Osteoblast (primary cell): ENCODE measurements around the gene ATG7. TPM values are rescaled to one million over a fixed set of nuclear protein-coding genes. Genes with fewer than 3 reads are reported as not detected.

Experiments used
- DNase-seq: peaks from one replicate; pipeline ENCODE4 v3.0.0; 2011; ENCODE audit warnings: low spot score, mixed read lengths; ENCODE audit not compliant: insufficient read length; ENCODE audit errors: missing footprints
- H2AFZ ChIP-seq: 2 replicates; pipeline ENCODE4 v1.6.0; 2011; ENCODE audit warnings: mild to moderate bottlenecking, low read length
- H3K27ac ChIP-seq: 2 replicates; pipeline ENCODE4 v1.5.1; 2011; ENCODE audit warnings: mild to moderate bottlenecking, low read depth, low read length, moderate library complexity
- H3K27me3 ChIP-seq: 2 replicates; pipeline ENCODE4 v1.6.0; 2012; ENCODE audit warnings: mild to moderate bottlenecking, control low read depth, inconsistent platforms, low read length, moderate library complexity; ENCODE audit not compliant: insufficient read depth
- H3K36me3 ChIP-seq: 2 replicates; pipeline ENCODE4 v1.5.1; 2011; ENCODE audit warnings: mild to moderate bottlenecking, low read length, control low read depth, moderate library complexity; ENCODE audit not compliant: insufficient read depth
- H3K4me1 ChIP-seq: 2 replicates; pipeline ENCODE4 v1.5.1; 2011; ENCODE audit warnings: mild to moderate bottlenecking, low read length, control low read depth, moderate library complexity; ENCODE audit not compliant: insufficient read depth
- H3K4me2 ChIP-seq: 2 replicates; pipeline ENCODE4 v1.6.0; 2011; ENCODE audit warnings: mild to moderate bottlenecking, low read length; ENCODE audit not compliant: insufficient read depth
- H3K4me3 ChIP-seq: fragments of 200-600 bp; sonication (generic); 3 replicates; pipeline ENCODE4 v1.5.1; 2012; ENCODE audit warnings: mild to moderate bottlenecking, low read length, inconsistent platforms; ENCODE audit not compliant: insufficient read depth
- H3K79me2 ChIP-seq: 2 replicates; pipeline ENCODE4 v1.6.0; 2012; ENCODE audit warnings: mild to moderate bottlenecking, low read length, control low read depth, inconsistent platforms; ENCODE audit not compliant: insufficient read depth
- H3K9me3 ChIP-seq: 2 replicates; pipeline ENCODE4 v1.5.1; 2011; ENCODE audit warnings: low read depth, low read length, control low read depth
- H4K20me1 ChIP-seq: 2 replicates; pipeline ENCODE4 v1.6.0; 2012; ENCODE audit warnings: mild to moderate bottlenecking, low read length, control low read depth; ENCODE audit not compliant: insufficient read depth
- CTCF ChIP-seq: IDR thresholded peaks from 2 replicates; pipeline ENCODE4 v1.5.1; 2011; ENCODE audit warnings: mild to moderate bottlenecking, low read depth, low read length, moderate library complexity; ENCODE audit errors: extremely low read depth
- total RNA-seq: library from RNA; depleted of rRNA; stranded (reverse); fragments of >200 nt; gene quantifications from 2 replicates; pipeline ENCODE4 v1.2.3, GENCODE V29; 2012

The ATG7 gene
- total RNA-seq, 1 donor, result 93.4 TPM

DNA sequence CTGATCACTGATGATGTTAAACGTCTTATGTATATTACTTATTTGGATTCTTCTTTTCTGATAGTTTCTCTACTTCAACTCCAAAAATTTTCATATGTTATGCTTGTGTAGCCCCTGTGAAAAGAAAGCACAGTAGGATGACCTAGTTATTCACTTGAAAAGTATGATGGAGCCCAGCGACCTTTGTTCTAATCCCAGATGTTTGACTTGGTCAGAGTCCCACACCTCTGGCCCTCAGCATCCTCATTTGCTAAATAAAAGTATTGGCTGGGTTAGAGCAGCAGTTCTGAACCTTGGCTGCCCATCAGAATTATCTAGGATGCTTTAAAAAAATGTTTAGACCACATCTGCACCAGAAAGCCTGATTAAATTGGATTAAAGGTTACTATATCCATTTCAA, 173.7 kb downstream of the ATG7 start:
- TF ChIP-seq CTCF, result no peak
- Histone ChIP-seq H3K4me2 (no peak overlapping the region), H3K79me2 (peaks cover 2% of the 10 kb centered on the region), H2AFZ (no peak overlapping the region), H3K9me3 (no peaks in the 10 kb centered on the region), H3K27me3 (no peaks in the 10 kb centered on the region), H4K20me1 (no peaks in the 10 kb centered on the region), H3K36me3 (no peaks in the 10 kb centered on the region), H3K4me1 (peaks cover 12% of the 10 kb centered on the region), H3K27ac (no peak overlapping the region), H3K4me3 (no peak overlapping the region)
- no peak for DNase-seq

DNA sequence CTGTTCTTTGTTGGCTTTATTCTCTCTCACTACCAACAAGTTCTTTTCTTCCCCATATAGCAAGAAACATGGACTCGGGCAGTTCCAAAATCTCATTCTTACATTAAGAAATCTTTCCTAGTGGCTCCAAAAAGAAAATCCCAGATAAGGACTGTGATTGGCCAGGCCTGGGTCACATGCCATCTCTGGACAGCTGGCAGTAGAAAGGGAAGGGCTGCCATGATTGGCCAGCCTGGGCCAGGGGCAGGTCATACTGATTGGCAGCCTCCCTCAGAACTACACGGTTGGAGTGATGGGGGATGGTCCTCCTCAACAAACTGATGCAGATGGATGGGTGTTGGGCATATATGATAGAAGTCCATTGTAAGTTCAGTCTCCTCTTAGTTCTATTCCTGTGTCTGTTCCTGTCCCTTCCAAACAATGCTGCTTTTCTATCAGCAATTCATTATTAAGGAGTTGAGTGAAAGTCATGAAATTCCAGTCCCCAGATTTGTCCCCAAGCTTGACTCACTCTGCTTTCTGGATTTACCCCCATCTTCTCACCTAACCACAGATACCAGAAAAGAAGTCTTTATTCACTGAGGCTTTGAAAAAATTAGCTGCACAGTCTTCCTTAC, 175.5 kb downstream of the ATG7 start:
- no peak for TF ChIP-seq CTCF
- Histone ChIP-seq H3K4me2 (no peak overlapping the region), H2AFZ (no peak overlapping the region), H3K27me3 (no peaks in the 10 kb centered on the region), H3K4me3 (no peak overlapping the region), H3K79me2 (peaks cover 2% of the 10 kb centered on the region), H3K27ac (no peak overlapping the region), H3K4me1 (peaks cover 10% of the 10 kb centered on the region), H4K20me1 (no peaks in the 10 kb centered on the region), H3K36me3 (no peaks in the 10 kb centered on the region), H3K9me3 (no peaks in the 10 kb centered on the region)
- DNase-seq, result no peak

DNA sequence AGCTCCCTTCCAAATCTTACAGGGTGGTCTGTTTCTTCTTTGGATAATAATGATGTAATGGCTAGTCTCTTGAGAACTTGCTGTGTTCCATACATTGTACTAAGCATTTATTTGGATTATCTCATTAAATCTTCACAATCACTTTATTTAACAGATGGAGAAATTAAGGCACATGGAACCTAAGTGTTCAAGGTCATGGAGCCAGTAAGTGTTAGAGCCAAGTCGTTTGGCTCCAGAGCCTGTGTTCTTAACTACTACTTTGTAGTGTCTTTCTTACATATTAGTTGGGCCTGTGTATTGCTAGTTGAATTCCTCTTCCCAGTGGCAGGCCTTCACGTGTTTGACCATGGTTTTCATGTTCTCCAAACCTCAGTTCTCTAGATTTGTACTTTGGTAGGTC, 177.8 kb downstream of the ATG7 start:
- no peak for TF ChIP-seq CTCF
- Histone ChIP-seq H2AFZ (no peak overlapping the region), H3K9me3 (no peaks in the 10 kb centered on the region), H3K27me3 (no peaks in the 10 kb centered on the region), H3K4me1 (peaks cover 25% of the 10 kb centered on the region), H3K79me2 (no peaks in the 10 kb centered on the region), H3K36me3 (no peaks in the 10 kb centered on the region), H3K27ac (no peak overlapping the region), H3K4me2 (no peak overlapping the region), H4K20me1 (no peaks in the 10 kb centered on the region), H3K4me3 (no peak overlapping the region)
- no peak for DNase-seq

GRCh38 chr3:11452312-11452711, 180.1 kb downstream of the ATG7 start:
- no peaks in the 10 kb centered on the region for H4K20me1 ChIP-seq
- H2AFZ ChIP-seq, result no peak overlapping the region
- H3K36me3 ChIP-seq, result no peaks in the 10 kb centered on the region
- H3K4me1 ChIP-seq, result peaks cover 37% of the 10 kb centered on the region
- no peak for TF ChIP-seq CTCF
- no peak for DNase-seq
- H3K79me2 ChIP-seq, result no peaks in the 10 kb centered on the region
- no peak overlapping the region for H3K4me3 ChIP-seq
- no peak overlapping the region for H3K27ac ChIP-seq
- no peaks in the 10 kb centered on the region for H3K27me3 ChIP-seq
- H3K9me3 ChIP-seq, result no peaks in the 10 kb centered on the region
- no peak overlapping the region for H3K4me2 ChIP-seq
